Nucleus accumbens (tissue), 56 donors: ENCODE measurements around the gene FYB1.
"Not testable (repeated sequence)": the region's sequence is repeated elsewhere in the genome, so short reads cannot be mapped to it uniquely, and the experiment has no call there.

Source experiments
- DNase-seq, 56 donors: peaks; one replicate each; lab custom pipeline; 2025; lab: John Stamatoyannopoulos, UW

Gene FYB1

GRCh38 chr5:39189292-39189955, 29.9 kb downstream of the FYB1 start:
- no peak for DNase-seq

- no peak for DNase-seq
These were observed 31.3 kb downstream of the FYB1 start for GRCh38 chr5:39187831-39188731.

- DNase-seq: no peak
These were observed 32.4 kb downstream of the FYB1 start for GRCh38 chr5:39186722-39187539.

GRCh38 chr5:39186289-39186688, 33.1 kb downstream of the FYB1 start:
- no peak for DNase-seq

GRCh38 chr5:39185761-39186160, 33.6 kb downstream of the FYB1 start:
- no peak for DNase-seq

- not testable (repeated sequence) for DNase-seq
These were observed 39.8 kb downstream of the FYB1 start for GRCh38 chr5:39179561-39179960.

- no peak for DNase-seq
These were observed 40.5 kb downstream of the FYB1 start for GRCh38 chr5:39178861-39179260.

GRCh38 chr5:39178171-39178570, 41.2 kb downstream of the FYB1 start:
- DNase-seq: no peak

- no peak for DNase-seq
These were observed 41.8 kb downstream of the FYB1 start for GRCh38 chr5:39177631-39177964.

GRCh38 chr5:39176759-39177630, 42.4 kb downstream of the FYB1 start:
- DNase-seq: no peak

- DNase-seq: no peak
These were observed 43.9 kb downstream of the FYB1 start for GRCh38 chr5:39175273-39175955.

GRCh38 chr5:39173069-39173468, 46.3 kb downstream of the FYB1 start:
- no peak for DNase-seq

GRCh38 chr5:39172593-39172992, 46.8 kb downstream of the FYB1 start:
- DNase-seq: no peak

- no peak for DNase-seq
These were observed 47.7 kb downstream of the FYB1 start for GRCh38 chr5:39171647-39172046.

GRCh38 chr5:39169081-39169480, 50.3 kb downstream of the FYB1 start:
- no peak for DNase-seq

- no peak for DNase-seq
These were observed 51.4 kb downstream of the FYB1 start for GRCh38 chr5:39167972-39168342.

- no peak for DNase-seq
These were observed 52.0 kb downstream of the FYB1 start for GRCh38 chr5:39167141-39167971.

- no peak for DNase-seq
These were observed 54.6 kb downstream of the FYB1 start for GRCh38 chr5:39164529-39165402.
